K562 (cell line): Measurements from ENCODE around the gene FCRL1. TPM values are rescaled to one million over a fixed set of nuclear protein-coding genes. Genes with fewer than 3 reads are reported as not detected.

ENCODE experiments used
- ATAC-seq: fragments of 200-7000 bp; cut with Tn5 transposase; 3 replicates; pipeline ENCODE4 v1.9.1; 2020; ENCODE audit warnings: moderate library complexity
- BruUV-seq: library from RNA; stranded (reverse); fragments of 400-500 nt; replicated peaks from 2 replicates; lab custom pipeline; 2021; lab: Mats Ljungman, UMichigan
- CTCF ChIA-PET: fragments of 300-600 bp; formaldehyde crosslinking; extraction: SDS; loops from one replicate; lab custom pipeline; 2021; ENCODE audit warnings: low intra/inter-chr PET ratio; lab: Yijun Ruan, JAX
- POLR2A ChIA-PET: fragments of 300-600, 350-650 bp; sonication (Branson Sonifier 250); formaldehyde crosslinking; extraction: SDS; loops from one replicate; lab custom pipeline; 2021; ENCODE audit warnings: antibody characterized with exemption, inconsistent platforms; lab: Yijun Ruan, JAX
- DNase-seq, 4 experiments: peaks; one replicate each; pipeline versions ENCODE4 v3.0.0 to v3.0.0-alpha.2; 2011 to 2018; ENCODE audit warnings: low spot score in 3 of 4, mixed read lengths in 3 of 4; ENCODE audit errors: extremely low read depth in 1 of 4
- FAIRE-seq: peaks from 2 replicates; lab custom pipeline; 2011; peaks lifted over from hg19 to GRCh38; lab: Jason Lieb, UNC
- H2AFZ ChIP-seq: 2 replicates; pipeline ENCODE4 v1.6.0; 2011; ENCODE audit warnings: low read depth, low read length, control low read depth, inconsistent platforms
- H3K27ac ChIP-seq: fragments of 200-600 bp; 3 replicates; pipeline ENCODE4 v1.8.0; 2011; ENCODE audit warnings: low read depth, mild to moderate bottlenecking, control low read depth, inconsistent platforms, low read length, moderate library complexity, mixed read lengths; ENCODE audit errors: extremely low read depth
- H3K27me3 ChIP-seq, 2 experiments: fragments of 300-600 bp in 1 of 2; 2 replicates in 1 of 2; 3 replicates in 1 of 2; pipeline versions ENCODE4 v1.6.0 to v1.8.0; 2011; ENCODE audit warnings: inconsistent platforms in 2 of 2, low read length in 2 of 2, mild to moderate bottlenecking in 1 of 2, mixed read lengths in 1 of 2, moderate library complexity in 1 of 2; ENCODE audit not compliant: control insufficient read depth in 2 of 2, insufficient read depth in 2 of 2
- H3K36me3 ChIP-seq: fragments of 300-600 bp; 3 replicates; pipeline ENCODE4 v1.8.0; 2011; ENCODE audit warnings: mild to moderate bottlenecking, low read length, inconsistent platforms; ENCODE audit not compliant: control insufficient read depth, insufficient read depth
- H3K4me1 ChIP-seq, 2 experiments: fragments of 200-600 bp in 1 of 2; replicated peaks in 1 of 2; 2 replicates in 1 of 2; 3 replicates in 1 of 2; pipeline versions ENCODE4 v1.5.1 to v1.8.0; 2011; ENCODE audit warnings: inconsistent platforms in 2 of 2, low read length in 2 of 2, mild to moderate bottlenecking in 1 of 2, mixed read lengths in 1 of 2, moderate library complexity in 1 of 2; ENCODE audit not compliant: control insufficient read depth in 2 of 2, insufficient read depth in 2 of 2
- H3K4me2 ChIP-seq: 2 replicates; pipeline ENCODE4 v1.6.1; 2011; ENCODE audit warnings: low read length, control low read depth, inconsistent platforms, mixed read lengths; ENCODE audit not compliant: insufficient read depth
- H3K4me3 ChIP-seq: fragments of 200-600 bp; sonication (generic), shearing (Covaris generic); 2 replicates; pipeline ENCODE4 v1.5.1; 2016; ENCODE audit warnings: control low read depth, inconsistent platforms
- H3K79me2 ChIP-seq: fragments of 200-600 bp; 3 replicates; pipeline ENCODE4 v1.8.0; 2011; ENCODE audit warnings: low read length, inconsistent platforms; ENCODE audit not compliant: control insufficient read depth, insufficient read depth
- H3K9ac ChIP-seq, 2 experiments: 2 replicates each; pipeline versions ENCODE4 v1.6.0 to v1.6.1; 2011; ENCODE audit warnings: low read depth in 2 of 2, low read length in 2 of 2, control low read depth in 1 of 2, inconsistent platforms in 1 of 2, mild to moderate bottlenecking in 1 of 2, mixed read lengths in 1 of 2; ENCODE audit not compliant: insufficient read depth in 1 of 2
- H3K9me1 ChIP-seq: one replicate; pipeline ENCODE4 v1.6.0; 2011; ENCODE audit warnings: inconsistent platforms, mild to moderate bottlenecking, low read length, moderate library complexity; ENCODE audit not compliant: control insufficient read depth, insufficient read depth
- H3K9me3 ChIP-seq: replicated peaks from 2 replicates; pipeline ENCODE4 v1.5.1; 2011; ENCODE audit warnings: low read depth, low read length, inconsistent platforms; ENCODE audit not compliant: control insufficient read depth, insufficient read depth
- H4K20me1 ChIP-seq: replicated peaks from 2 replicates; pipeline ENCODE4 v1.6.1; 2011; ENCODE audit warnings: low read length, inconsistent platforms, mixed read lengths; ENCODE audit not compliant: control insufficient read depth, insufficient read depth
- SOX6 ChIP-seq: fragments of 450-650 bp; IDR thresholded peaks from 2 replicates; pipeline ENCODE4 v1.6.1; 2014; ENCODE audit warnings: mild to moderate bottlenecking
- WGBS: fragments of 100-300 bp; shearing (Covaris generic); methylation state at CpG from one replicate; pipeline ENCODE4 v1.1.6; 2016; ENCODE audit warnings: low coverage, mixed read lengths; ENCODE audit not compliant: insufficient coverage; ENCODE audit errors: missing lambda C conversion rate; 5-methylcytosine and 5-hydroxymethylcytosine counted together
- in situ Hi-C: fragments of 300-500 bp; cut with MboI; formaldehyde crosslinking; loops from 4 replicates; pipeline ENCODE4 v1.15.0; 2018; ENCODE audit warnings: inconsistent platforms, mixed read lengths
- intact Hi-C: fragments of 100-400 bp; cut with micrococcal nuclease; formaldehyde crosslinking; loops from 2 replicates; pipeline ENCODE4 v1.14.2; 2022
- polyA plus RNA-seq, 8 experiments: library from polyadenylated mRNA; depleted of rRNA in 4 of 8; stranded (reverse) in 5 of 8; unstranded in 3 of 8; fragments of >200 nt; fragmentation: Nextera tagmentation in 2 of 8; fragmentation: Illumina TruSeq in 1 of 8; extraction: Ambion mirVana in 2 of 8; extraction: Trizol in 1 of 8; gene quantifications; 2 replicates each; pipeline versions ENCODE4 v1.2.1 to v1.2.3, GENCODE V29; 2011 to 2014; ENCODE audit warnings: inconsistent platforms in 1 of 8, missing spikeins in 1 of 8
- total RNA-seq, 7 experiments: library from RNA; depleted of rRNA in 6 of 7; stranded (reverse); fragments of >200 nt in 6 of 7; fragmentation: Illumina TruSeq in 2 of 7; extraction: Trizol in 2 of 7; gene quantifications; 2 replicates each; pipeline versions ENCODE4 v1.2.1 to v1.2.3, GENCODE V29; 2011 to 2021; ENCODE audit warnings: low replicate concordance in 1 of 7
- TF ChIP-seq, protein P1 (sequence below): sonication (generic); formaldehyde crosslinking; IDR thresholded peaks from 2 replicates; pipeline ENCODE4 v1.8.0; 2023; ENCODE audit warnings: mild to moderate bottlenecking, missing genetic modification reagents
- TF ChIP-seq, protein P2 (sequence below), 3 experiments: fragments of 200-800 bp in 1 of 3; sonication (Bioruptor generic) in 1 of 3; sonication (generic) in 1 of 3; formaldehyde crosslinking in 1 of 3; IDR thresholded peaks; 2 replicates each; pipeline versions ENCODE4 v1.6.1 to v1.8.0; 2016 to 2022; ENCODE audit warnings: mild to moderate bottlenecking in 2 of 3, missing compliant biosample characterization in 2 of 3, missing genetic modification characterization in 2 of 3, missing genetic modification reagents in 1 of 3

The FCRL1 gene
- total and polyA plus RNA-seq, 9 of the 15 experiments (the other 6 are each of a cell fraction or from before 2014, with no cell fraction given), result not detected

DNA sequence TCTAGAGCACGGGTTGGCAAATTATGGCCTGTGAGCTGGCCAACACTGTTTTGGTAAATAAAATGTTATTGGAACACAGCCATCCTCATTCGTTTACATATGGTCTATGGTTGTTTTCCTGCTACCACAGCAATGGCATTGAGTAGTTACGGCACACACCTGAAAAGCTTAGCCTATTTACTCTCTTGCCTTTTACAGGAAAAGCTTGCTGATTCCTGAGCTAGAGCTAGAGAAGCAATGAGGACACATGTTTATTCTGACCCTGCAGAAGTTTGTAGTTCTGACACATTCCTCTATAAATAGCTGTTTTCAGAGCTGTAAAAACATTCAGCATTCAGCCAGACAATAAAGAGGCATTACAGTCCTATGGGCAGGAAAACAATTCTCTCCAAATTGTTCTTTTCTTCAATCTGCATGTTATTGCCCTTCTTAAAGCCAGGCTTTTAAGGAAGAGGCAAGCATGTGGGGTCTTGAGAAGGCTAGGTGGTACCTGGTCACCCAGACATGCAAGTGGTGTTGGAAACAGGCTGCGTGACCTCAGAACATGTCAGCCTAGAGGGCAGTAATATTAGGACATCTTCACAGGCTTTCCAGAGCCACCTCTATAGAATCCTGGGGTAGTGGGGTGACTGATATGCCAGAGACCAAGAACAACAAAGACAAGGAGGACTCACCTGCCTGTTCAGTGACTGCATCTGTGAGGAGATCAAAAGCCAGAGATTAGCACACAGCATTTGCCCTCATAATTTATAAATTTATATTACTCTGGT, 44.6 kb downstream of the FCRL1 start (continued):
- TF ChIP-seq, protein P1, sequence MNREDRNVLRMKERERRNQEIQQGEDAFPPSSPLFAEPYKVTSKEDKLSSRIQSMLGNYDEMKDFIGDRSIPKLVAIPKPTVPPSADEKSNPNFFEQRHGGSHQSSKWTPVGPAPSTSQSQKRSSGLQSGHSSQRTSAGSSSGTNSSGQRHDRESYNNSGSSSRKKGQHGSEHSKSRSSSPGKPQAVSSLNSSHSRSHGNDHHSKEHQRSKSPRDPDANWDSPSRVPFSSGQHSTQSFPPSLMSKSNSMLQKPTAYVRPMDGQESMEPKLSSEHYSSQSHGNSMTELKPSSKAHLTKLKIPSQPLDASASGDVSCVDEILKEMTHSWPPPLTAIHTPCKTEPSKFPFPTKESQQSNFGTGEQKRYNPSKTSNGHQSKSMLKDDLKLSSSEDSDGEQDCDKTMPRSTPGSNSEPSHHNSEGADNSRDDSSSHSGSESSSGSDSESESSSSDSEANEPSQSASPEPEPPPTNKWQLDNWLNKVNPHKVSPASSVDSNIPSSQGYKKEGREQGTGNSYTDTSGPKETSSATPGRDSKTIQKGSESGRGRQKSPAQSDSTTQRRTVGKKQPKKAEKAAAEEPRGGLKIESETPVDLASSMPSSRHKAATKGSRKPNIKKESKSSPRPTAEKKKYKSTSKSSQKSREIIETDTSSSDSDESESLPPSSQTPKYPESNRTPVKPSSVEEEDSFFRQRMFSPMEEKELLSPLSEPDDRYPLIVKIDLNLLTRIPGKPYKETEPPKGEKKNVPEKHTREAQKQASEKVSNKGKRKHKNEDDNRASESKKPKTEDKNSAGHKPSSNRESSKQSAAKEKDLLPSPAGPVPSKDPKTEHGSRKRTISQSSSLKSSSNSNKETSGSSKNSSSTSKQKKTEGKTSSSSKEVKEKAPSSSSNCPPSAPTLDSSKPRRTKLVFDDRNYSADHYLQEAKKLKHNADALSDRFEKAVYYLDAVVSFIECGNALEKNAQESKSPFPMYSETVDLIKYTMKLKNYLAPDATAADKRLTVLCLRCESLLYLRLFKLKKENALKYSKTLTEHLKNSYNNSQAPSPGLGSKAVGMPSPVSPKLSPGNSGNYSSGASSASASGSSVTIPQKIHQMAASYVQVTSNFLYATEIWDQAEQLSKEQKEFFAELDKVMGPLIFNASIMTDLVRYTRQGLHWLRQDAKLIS, result no peak

DNA sequence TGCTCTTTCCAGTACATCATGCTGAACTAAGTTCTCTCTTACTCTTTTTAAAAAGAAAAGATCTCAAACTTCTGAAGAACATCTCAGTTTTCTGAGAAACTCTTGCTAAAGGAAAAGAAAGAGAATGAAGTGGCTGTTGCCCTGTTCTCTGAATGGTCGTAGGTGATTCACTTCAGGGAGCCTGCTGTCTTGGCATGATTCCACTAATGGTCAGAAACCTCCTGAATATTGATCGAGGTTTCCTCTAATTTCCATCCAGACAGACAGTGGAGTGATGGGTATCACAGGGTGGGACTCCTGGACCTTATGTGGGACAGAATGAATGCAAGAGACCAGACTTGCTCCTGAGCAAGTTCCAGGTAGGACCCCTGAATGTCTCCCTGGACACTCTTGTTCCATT, 45.5 kb downstream of the FCRL1 start:
- Histone ChIP-seq H3K27ac (no peak overlapping the region), H3K9me3 (no peaks in the 10 kb centered on the region), H3K27me3 (no peaks in the 10 kb centered on the region; a peak in 1 of 5 replicates), H3K9ac (no peak overlapping the region), H2AFZ (no peak overlapping the region), H3K4me2 (no peak overlapping the region), H3K4me1 (no peaks in the 10 kb centered on the region), H3K4me3 (no peak overlapping the region), H4K20me1 (no peaks in the 10 kb centered on the region), H3K36me3 (no peaks in the 10 kb centered on the region), H3K79me2 (no peaks in the 10 kb centered on the region), H3K9me1 (no peaks in the 10 kb centered on the region)
- no peak for DNase-seq
- no peak for FAIRE-seq
- ATAC-seq, result no peak
- in situ Hi-C loops, result no loop called here
- BruUV-seq, result no TSS peak
- WGBS, result 0% methylated on average over 2 of the region's 2 CpGs
- ChIA-PET POLR2A (no interaction called here), CTCF (no interaction called here)
- TF ChIP-seq SOX6, result no peak
- TF ChIP-seq, protein P2, sequence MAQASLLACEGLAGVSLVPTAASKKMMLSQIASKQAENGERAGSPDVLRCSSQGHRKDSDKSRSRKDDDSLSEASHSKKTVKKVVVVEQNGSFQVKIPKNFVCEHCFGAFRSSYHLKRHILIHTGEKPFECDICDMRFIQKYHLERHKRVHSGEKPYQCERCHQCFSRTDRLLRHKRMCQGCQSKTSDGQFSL (CRISPR knock-in tag; IDR thresholded peaks at IDR 0.05), result no peak
- TF ChIP-seq, protein P2 (tag; IDR thresholded peaks at IDR 0.05), result no peak
- intact Hi-C loops, result no loop called here
